Dermis microvascular lymphatic vessel endothelial cell (primary cell): ENCODE measurements around the gene MVP. TPM values are rescaled to one million over a fixed set of nuclear protein-coding genes. Genes with fewer than 3 reads are reported as not detected.

ENCODE experiments used
- DNase-seq, 2 donors: peaks; one replicate each; pipeline versions ENCODE4 v3.0.0 to v3.0.0-alpha.2; 2010; ENCODE audit warnings: low read depth in 2 of 2
- total RNA-seq: library from RNA; depleted of rRNA; stranded (reverse); fragments of >200 nt; gene quantifications from 2 replicates; pipeline ENCODE4 v1.2.1, GENCODE V29; 2014

The MVP gene
- total RNA-seq, 1 donor from 2014 or later = 141 TPM

DNA sequence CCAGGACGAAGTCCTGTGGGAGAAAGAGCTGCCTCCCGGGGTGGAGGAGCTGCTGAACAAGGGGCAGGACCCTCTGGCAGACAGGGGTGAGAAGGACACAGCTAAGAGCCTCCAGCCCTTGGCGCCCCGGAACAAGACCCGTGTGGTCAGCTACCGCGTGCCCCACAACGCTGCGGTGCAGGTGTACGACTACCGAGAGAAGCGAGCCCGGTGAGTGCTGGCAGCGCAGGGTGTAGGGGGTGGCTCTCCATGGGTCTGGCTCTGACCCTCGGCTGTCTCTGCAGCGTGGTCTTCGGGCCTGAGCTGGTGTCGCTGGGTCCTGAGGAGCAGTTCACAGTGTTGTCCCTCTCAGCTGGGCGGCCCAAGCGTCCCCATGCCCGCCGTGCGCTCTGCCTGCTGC, 21.4 kb downstream of the MVP start:
- no peak for DNase-seq

- DNase-seq = no peak
Observed at GRCh38 chr16:29842732-29843346, 22.6 kb downstream of the MVP start.

- no peak for DNase-seq
Observed at GRCh38 chr16:29843931-29844330, 23.7 kb downstream of the MVP start.

DNA sequence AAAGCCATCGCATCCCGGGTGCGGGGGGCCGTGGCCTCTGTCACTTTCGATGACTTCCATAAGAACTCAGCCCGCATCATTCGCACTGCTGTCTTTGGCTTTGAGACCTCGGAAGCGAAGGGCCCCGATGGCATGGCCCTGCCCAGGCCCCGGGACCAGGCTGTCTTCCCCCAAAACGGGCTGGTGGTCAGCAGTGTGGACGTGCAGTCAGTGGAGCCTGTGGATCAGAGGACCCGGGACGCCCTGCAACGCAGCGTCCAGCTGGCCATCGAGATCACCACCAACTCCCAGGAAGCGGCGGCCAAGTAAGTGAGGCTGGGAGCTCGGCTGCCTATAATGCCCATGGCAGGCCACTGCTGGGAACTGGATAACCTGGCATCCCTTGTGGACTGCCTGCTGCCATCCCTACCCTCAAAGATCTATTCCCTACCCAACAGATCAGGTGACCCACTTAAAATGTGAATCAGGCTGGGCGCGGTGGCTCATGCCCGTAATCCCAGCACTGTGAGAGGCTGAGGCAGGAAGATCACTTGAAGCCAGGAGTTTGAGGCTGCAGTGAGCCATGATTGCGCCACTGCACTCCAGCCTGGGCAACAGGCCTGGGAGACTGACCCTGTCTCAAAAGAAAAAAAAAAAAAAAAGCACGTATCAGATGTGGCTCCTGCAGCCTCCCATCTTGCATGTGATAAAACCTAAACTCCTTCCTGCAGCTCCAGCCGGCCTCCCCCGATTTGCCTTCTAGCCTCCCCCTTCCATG, 24.5 kb downstream of the MVP start:
- DNase-seq = no peak

DNA sequence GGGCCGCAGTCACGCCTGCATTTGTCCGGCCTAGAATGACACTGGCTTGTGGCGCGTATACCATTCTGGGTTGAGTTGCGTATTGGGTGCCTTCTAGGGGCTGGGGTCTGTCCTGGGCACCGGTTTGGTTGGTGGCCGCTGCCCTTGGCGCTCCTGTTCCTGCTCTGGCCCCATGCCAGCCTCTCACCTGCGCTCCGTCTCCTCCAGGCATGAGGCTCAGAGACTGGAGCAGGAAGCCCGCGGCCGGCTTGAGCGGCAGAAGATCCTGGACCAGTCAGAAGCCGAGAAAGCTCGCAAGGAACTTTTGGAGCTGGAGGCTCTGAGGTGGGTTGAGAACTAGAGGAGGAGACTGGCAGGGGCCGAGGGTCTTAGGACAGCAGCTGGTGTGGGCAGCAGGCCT, 25.4 kb downstream of the MVP start:
- no peak for DNase-seq

DNA sequence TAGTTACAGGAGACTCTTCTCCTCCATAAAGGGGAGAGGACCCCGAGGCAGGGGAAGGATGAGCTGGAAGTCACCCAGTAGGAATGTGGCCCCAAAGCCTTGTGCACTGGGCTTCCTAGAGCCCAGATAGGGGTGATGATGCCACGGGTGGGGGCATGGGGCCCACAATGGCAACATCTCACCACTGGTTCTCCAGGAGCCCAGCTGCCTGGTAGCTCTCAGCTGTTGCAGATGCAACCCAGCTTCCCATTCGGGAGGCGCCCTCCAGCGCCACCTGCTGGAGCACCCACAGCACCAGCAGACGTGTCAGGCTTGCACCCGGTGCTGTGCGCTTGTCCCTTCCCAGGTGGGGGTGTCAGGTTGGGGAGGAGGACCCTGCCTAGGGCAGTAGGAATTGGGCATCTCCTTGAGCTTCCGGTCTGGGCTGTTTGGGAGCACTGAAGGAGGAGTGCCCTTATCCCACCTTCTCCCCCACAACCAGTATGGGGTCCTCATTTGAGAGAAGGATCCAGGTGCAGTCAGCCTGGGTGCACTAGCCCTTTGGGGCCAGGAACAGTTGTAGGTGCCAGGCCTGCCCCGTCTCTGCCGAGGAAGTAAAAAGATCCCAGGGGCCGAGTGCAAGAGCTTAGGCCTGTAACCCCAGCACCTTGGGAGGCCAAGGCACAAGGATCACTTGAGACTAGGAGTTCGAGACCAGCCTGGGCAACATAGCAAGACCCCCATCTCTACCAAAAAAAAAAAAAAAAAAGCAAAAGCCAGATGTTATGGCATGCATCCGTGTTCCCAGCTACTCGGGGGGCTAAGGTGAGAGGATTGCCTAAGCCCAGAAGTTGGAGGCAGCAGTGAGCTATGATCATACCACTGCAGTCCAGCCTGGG, 28.4 kb downstream of the MVP start:
- peak; percentile 34 to 76 for DNase-seq

GRCh38 chr16:29849505-29849904, 29.2 kb downstream of the MVP start:
- DNase-seq = no peak

DNA sequence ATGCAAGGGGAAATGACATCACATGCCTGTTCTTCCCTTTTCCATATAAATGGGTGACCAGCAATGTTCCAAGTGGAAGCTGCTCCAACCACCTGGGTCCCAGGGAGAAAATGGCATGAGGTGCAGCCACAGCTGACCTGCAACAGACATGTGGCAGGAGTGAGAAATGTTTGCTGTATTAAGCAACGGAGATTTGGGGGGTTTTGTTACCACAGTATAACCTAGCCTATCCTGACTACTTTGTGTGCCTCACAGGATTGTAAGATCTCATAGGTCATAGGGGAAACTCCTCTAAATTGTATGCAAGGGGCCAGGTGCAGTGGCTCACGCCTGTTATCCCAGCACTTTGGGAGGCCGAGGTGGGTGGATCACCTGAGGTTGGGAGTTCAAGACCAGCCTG, 30.7 kb downstream of the MVP start:
- DNase-seq = no peak

DNA sequence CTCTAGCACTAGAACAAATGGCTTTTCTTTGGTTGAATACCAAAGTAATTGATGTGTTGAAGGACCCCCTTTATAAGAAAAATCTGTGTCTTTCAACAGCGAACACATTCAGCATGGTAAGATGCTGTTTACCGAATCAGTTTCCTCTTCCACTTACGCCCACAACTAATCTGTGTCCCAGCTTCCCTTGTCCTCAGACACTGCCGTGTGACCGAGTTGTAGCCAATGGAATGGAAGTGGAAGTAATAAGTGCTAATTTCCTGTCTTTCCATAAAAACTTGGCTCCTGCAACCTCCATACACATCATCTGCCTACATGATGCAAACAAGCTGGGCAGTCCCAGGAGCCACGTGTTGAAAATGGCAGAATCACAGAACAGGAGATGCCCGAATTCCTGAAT, 32.4 kb downstream of the MVP start:
- peak; percentile 90 to 92 for DNase-seq

- no peak for DNase-seq
Observed at GRCh38 chr16:29854520-29855100, 34.3 kb downstream of the MVP start.

- no peak for DNase-seq
Observed at GRCh38 chr16:29857133-29857760, 37.0 kb downstream of the MVP start.

GRCh38 chr16:29858149-29858849, 38.0 kb downstream of the MVP start:
- DNase-seq = no peak

GRCh38 chr16:29858974-29859373, 38.7 kb downstream of the MVP start:
- DNase-seq = no peak

DNA sequence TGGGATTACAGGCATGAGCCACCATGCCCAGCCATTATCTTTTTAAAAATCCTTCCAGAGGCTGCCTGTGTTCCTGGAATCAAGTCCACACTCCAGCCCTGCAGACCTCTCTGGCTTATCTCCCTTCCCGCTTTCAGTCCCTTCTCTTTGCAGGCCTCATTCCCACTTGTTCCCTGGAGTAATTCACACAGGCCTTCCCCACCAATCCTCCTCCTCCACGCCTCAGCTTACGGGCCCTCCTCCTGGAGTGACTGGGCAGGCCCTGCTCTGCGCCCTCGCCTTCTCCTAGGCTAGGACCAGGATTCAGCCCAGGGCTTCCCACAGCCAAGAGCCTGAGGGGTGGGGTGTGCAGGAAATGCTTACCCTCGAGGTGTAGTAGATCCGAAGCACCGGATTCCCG, 40.0 kb downstream of the MVP start:
- no peak for DNase-seq

DNA sequence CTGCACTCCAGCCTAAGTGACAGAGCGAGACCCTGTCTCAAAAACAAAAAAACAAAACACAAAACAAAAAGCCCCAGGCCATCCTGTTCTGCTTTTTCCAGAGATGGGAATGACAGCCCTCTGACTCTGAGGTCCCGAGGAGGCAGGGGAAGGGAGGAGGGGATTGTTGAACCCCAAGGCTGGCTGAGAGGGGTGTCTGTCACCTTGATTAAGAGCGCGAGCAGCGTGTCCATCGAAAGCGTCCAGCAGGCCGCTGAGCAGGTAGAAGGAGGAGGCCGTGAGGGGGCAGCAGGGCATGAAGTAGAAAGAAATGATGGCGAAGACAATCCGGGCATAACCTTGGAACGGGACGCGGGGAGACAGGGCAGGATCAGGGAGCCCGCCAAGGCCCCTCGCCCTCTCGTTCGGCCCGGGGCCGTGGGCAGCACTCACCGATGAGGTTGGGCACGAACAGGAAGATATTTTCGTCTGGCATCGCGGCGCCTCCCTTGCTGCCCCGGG, 42.2 kb downstream of the MVP start:
- peak in 1 of 2 donors; percentile 42 for DNase-seq

DNA sequence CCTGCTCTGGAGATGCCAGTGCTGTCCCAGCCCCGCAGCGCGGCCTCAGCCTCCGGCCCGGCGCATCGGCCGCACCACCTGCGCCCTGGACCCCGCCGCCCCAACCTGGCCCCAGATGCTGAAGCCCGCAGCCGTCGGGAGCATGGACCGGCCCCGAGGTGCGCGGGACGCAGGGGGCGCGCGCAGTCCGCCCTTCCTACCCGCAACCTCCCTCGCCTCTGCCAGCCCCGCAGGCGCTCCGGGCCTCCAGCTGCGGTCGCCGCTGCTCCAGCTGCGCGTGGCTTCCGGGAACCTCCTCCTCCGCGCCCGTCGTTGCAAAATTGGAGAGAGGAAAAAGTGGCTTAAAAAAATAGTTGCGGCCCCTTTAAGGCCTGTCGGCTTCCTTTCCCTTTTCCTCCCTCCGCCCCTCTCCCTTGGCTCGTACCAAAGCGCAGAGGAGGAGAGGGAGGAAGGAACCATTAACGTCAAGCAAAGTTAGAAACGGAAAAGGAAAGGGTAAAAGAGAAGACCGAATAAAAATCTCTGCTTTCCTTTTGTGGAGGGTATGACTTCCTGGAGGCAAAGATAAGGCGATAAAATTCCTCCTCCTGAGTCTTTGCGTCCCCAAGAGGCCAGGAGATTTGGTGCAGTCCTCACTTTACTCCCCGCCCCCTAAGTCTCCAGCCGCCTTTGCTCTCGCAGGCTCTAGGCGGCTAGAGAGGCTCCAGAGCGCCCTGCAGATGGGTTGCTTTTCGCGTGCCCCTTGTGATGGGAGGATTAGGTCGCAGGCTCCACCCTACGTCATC, 42.8 kb downstream of the MVP start, which contains the start of gene CDIPT:
TSS of gene CDIPT (minus strand) at position 343 of the 785 bp plus-strand sequence. CDS start 369 bp downstream, outside the sequence.
- DNase-seq = peak; percentile 95 to 98

DNA sequence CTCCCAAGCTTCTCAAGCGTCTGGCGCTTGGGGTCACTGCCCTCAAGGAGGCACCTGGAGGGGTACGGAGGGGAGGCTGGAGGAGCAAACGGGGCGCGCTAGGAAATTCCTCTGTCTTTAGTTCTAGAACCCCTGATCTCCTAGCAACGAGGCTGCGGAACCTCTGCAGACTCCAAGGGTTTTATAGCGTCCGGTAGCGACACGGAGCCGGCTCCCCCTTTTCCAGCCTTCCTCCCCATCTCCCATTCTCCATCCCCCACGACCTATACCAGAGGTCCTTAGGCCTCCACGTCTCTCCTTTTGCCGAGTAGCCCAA, 43.4 kb downstream of the MVP start:
- DNase-seq = no peak

DNA sequence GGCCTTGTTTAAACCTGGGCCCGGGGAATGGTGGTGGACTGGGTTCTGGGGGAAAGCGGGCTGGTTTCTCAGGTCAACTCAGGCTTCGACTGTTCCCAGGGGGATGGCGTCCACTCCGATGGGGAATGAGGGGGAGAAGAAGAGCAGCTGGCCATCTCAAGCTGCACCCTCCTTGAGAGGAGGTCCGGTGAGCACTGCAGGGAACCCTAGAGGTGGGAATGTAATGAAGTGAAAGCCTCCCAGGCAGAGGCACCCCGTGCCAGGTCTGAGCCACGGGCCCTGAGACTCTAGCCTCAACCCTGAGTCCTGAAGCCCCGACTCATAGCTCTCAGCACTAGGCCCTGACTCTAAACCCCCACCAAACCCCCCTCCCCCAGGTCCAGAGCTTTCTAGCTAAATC, 43.9 kb downstream of the MVP start:
- no peak for DNase-seq

DNA sequence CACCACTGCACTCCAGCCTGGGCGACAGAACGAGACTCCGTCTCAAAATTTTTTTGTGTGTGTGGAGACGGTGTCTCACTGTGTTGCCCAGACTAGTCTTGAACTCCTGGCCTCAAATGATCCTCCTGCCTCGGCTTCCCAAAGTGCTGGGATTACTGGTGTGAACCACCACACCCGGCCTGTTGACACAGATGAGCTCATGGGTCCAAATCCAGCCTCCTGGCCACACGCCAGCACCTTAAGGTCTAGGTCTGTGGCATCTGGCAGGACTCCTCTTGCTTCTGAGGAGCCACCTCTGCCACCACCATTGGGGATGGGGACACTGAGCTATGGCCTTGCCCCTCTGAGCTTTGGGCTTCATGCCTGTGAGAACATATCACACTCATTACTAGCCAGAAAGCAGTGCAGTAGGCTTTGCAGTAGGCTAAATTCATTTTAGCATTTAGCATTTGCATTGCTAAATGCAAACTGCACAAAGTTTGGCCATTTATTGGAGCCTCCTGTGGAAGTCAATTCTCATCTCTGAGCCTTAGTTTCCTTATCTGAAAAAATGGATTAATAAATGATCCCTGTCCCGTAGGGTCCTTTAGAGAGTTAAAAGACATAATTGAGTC, 48.2 kb downstream of the MVP start:
- no peak for DNase-seq
